ENCODE measurements around the gene USP3. TPM values are rescaled to one million over a fixed set of nuclear protein-coding genes. Genes with fewer than 3 reads are reported as not detected.

Gene USP3, protein sequence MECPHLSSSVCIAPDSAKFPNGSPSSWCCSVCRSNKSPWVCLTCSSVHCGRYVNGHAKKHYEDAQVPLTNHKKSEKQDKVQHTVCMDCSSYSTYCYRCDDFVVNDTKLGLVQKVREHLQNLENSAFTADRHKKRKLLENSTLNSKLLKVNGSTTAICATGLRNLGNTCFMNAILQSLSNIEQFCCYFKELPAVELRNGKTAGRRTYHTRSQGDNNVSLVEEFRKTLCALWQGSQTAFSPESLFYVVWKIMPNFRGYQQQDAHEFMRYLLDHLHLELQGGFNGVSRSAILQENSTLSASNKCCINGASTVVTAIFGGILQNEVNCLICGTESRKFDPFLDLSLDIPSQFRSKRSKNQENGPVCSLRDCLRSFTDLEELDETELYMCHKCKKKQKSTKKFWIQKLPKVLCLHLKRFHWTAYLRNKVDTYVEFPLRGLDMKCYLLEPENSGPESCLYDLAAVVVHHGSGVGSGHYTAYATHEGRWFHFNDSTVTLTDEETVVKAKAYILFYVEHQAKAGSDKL
- total RNA-seq (ENCODE audit: low replicate concordance): 42.3 and 57.3 TPM in 2 replicates
- long read RNA-seq, full-length matches to known transcripts: 95 of 133 reads
- long read RNA-seq, partial matches to known transcripts: 15 of 133 reads
- long read RNA-seq, other reads (novel, unspliced or antisense): 23 of 133 reads

DNA sequence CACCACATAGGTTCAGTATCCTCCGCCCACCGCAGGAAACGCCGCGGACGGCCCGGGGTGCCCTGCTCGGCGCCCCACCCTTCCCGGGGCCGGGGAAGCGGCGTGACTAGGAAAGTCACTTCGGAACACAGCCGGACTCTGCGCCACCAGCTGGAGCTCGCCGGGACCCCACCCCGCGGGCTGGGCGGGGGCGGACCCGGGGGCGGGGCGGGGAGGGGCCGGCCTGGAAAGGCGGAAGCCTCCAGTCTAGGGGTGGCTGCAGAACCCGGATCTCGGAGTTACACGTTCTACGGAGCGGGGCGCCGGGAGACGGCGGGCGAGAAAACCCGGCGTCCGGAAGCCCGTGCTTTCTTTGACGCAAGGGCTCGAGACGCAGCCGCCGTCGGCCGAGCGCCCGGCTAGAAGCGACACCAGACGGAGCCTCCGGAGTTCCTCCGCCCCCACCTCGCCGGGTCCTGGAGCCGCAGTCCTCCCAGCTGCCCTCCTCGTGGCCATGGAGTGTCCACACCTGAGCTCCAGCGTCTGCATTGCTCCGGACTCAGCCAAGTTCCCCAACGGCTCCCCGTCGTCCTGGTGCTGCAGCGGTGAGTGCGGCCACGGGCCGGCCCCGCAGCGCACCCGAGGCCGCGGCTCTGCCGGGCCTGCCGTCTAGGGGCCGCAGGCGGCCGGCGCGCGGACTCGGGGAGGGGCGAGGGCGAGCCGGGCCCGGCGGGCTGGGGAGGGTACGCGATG lies at the start of gene USP3:
Gene USP3, plus strand, starts transcription at position 347 of the 732 bp plus-strand sequence. Its CDS starts 147 bp downstream, at position 494.
- peak within 1 kb of the TSS; percentile 91 for H3K27ac Mint-ChIP-seq
- H3K4me1 Mint-ChIP-seq (ENCODE audit: unreplicated experiment): peaks cover 73% of the 10 kb centered on the region
- H3K27me3 Mint-ChIP-seq: peaks cover 8% of the 10 kb centered on the region
- H3K9me3 Mint-ChIP-seq: no peaks in the 10 kb centered on the region
- TF ChIP-seq CTCF (conservative IDR thresholded peaks at IDR 0.05): peak; percentile 59
- H3K36me3 Mint-ChIP-seq: no peaks in the 10 kb centered on the region
- DNase-seq (ENCODE audit: extremely low spot score, unreplicated experiment): peak; percentile 96
- peak within 1 kb of the TSS; percentile 94 for H3K4me3 Mint-ChIP-seq

GRCh38 chr15:63456258-63456657 lies 48.1 kb upstream of the USP3 start:
- Mint-ChIP-seq H3K27ac (no peak overlapping the region), H3K9me3 (no peaks in the 10 kb centered on the region), H3K27me3 (peaks cover 9% of the 10 kb centered on the region), H3K36me3 (no peaks in the 10 kb centered on the region), H3K4me1 (ENCODE audit: unreplicated experiment) (peaks cover 19% of the 10 kb centered on the region), H3K4me3 (no peak overlapping the region)
- DNase-seq (ENCODE audit: extremely low spot score, unreplicated experiment): no peak
- TF ChIP-seq CTCF (conservative IDR thresholded peaks at IDR 0.05): no peak

- Mint-ChIP-seq H3K27ac (no peak overlapping the region), H3K4me3 (no peak overlapping the region), H3K4me1 (ENCODE audit: unreplicated experiment) (peaks cover 29% of the 10 kb centered on the region), H3K27me3 (peaks cover 18% of the 10 kb centered on the region), H3K36me3 (no peaks in the 10 kb centered on the region), H3K9me3 (no peaks in the 10 kb centered on the region)
- no peak for DNase-seq (ENCODE audit: extremely low spot score, unreplicated experiment)
- TF ChIP-seq CTCF (conservative IDR thresholded peaks at IDR 0.05): no peak
These were observed 47.0 kb upstream of the USP3 start for GRCh38 chr15:63457379-63457778.

DNA sequence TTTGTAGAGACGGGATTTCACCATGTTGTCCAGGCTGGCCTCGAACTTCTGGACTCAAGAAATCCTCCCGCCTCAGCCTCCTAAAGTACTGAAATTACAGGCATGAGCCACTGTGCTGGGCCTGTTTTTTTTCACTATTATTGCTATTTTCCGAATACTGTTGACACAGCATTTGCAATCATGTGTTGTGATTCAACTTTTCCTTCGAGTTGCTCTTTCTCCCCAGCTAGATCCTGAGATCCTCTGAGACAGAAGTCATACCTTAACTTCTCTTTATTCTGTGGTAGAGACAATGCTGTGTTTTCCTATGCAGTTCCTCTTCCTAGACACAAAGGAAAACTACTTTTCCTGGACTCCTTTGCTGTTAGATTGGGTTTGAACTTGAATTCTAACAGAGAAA lies 46.4 kb upstream of the USP3 start:
- peaks cover 18% of the 10 kb centered on the region for H3K27me3 Mint-ChIP-seq
- H3K4me1 Mint-ChIP-seq (ENCODE audit: unreplicated experiment): peaks cover 33% of the 10 kb centered on the region
- no peak overlapping the region for H3K4me3 Mint-ChIP-seq
- H3K27ac Mint-ChIP-seq: no peak overlapping the region
- H3K36me3 Mint-ChIP-seq: no peaks in the 10 kb centered on the region
- no peaks in the 10 kb centered on the region for H3K9me3 Mint-ChIP-seq
- TF ChIP-seq CTCF (conservative IDR thresholded peaks at IDR 0.05): no peak
- no peak for DNase-seq (ENCODE audit: extremely low spot score, unreplicated experiment)

DNA sequence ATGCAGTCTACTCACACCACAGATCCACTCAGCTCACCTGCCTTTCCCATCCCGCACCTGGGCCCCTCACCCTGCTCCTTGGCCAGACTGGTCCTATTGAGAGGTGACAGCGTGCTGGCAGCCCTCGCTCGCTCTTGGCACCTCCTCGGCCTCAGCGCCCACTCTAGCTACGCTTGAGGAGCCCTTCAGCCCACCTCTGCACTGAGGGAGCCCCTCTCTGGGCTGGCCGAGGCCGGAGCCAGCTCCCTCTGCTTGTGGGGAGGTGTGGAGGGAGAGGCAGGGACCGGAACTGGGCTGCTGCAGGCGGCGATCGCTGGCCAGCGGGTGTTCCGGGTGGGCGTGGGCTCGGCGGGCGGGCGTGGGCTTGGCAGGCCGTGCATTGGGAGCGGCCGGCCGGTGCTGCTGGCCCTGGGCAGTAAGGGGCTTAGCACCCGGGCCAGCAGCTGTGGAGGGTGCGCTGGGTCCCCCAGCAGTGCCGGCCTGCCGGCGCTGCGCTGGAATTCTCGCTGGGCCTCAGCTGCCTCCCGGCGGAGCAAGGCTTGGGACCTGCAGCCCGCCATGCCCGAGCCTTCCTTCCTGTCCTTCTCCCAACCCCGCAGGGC lies 45.5 kb upstream of the USP3 start:
- Mint-ChIP-seq H3K4me1 (ENCODE audit: unreplicated experiment) (peaks cover 37% of the 10 kb centered on the region), H3K27ac (no peak overlapping the region), H3K4me3 (no peak overlapping the region), H3K9me3 (no peaks in the 10 kb centered on the region), H3K27me3 (peaks cover 22% of the 10 kb centered on the region), H3K36me3 (no peaks in the 10 kb centered on the region)
- DNase-seq (ENCODE audit: extremely low spot score, unreplicated experiment): no peak
- TF ChIP-seq CTCF (conservative IDR thresholded peaks at IDR 0.05): no peak
